ENCODE results near the gene RTTN.

DNA sequence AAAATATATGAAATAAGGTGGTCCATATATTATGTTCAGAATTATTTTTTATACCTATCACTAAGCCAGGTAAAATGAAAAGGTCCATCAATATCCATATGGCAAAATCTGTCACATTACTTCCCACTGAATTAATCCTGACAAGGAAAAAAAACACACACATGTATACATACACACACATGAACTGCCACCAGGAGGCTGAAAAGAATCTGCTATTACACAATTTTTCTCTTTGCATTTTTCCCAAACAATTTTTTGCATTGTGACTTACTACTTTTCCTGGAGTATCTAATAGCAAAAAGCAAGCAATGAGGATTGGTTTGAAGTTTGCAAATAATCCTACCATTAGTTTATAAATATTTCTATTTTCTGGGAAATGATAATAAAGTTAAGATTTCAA is 129.6 kb downstream of the RTTN start:
- TF ChIP-seq, protein P1, sequence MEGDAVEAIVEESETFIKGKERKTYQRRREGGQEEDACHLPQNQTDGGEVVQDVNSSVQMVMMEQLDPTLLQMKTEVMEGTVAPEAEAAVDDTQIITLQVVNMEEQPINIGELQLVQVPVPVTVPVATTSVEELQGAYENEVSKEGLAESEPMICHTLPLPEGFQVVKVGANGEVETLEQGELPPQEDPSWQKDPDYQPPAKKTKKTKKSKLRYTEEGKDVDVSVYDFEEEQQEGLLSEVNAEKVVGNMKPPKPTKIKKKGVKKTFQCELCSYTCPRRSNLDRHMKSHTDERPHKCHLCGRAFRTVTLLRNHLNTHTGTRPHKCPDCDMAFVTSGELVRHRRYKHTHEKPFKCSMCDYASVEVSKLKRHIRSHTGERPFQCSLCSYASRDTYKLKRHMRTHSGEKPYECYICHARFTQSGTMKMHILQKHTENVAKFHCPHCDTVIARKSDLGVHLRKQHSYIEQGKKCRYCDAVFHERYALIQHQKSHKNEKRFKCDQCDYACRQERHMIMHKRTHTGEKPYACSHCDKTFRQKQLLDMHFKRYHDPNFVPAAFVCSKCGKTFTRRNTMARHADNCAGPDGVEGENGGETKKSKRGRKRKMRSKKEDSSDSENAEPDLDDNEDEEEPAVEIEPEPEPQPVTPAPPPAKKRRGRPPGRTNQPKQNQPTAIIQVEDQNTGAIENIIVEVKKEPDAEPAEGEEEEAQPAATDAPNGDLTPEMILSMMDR (IDR thresholded peaks at IDR 0.05) = no peak
- no peak for TF ChIP-seq POLR2A (IDR thresholded peaks at IDR 0.05)

Data from uterus (tissue), 2 donors.